Measurements from ENCODE around the gene DEPDC5. TPM values are rescaled to one million over a fixed set of nuclear protein-coding genes. Genes with fewer than 3 reads are reported as not detected.

DEPDC5 gene
- total and polyA plus RNA-seq, 9 of the 15 experiments (the other 6 are each of a cell fraction or from before 2014, with no cell fraction given), result 2.3 to 12.3 (median 10.7) TPM

- 0 out of 2 replicates have a peak, but pooled peaks have one; percentile 25 for TF ChIP-seq ADNP (tag; IDR thresholded peaks at IDR 0.05)
- no peak for TF ChIP-seq RBM17 (IDR thresholded peaks at IDR 0.05; ENCODE audit: borderline replicate concordance, low read depth, low read length)
- TF ChIP-seq ZNF551 (CRISPR knock-in tag; IDR thresholded peaks at IDR 0.05), result no peak
Observed at GRCh38 chr22:31940506-31940905, 186.7 kb downstream of the DEPDC5 start (continued).

GRCh38 chr22:31942091-31942490, 188.3 kb downstream of the DEPDC5 start:
- no TSS peak for BruUV-seq (replicated peaks)
- no peak for DNase-seq (ENCODE audit: extremely low read depth in 1 of 4, low spot score in 3 of 4)
- no peaks in the 10 kb centered on the region for H4K20me1 ChIP-seq (replicated peaks; ENCODE audit: control insufficient read depth, insufficient read depth, low read length)
- peaks cover 26 to 34% of the 10 kb centered on the region in 2 experiments for H3K4me1 ChIP-seq (replicated peaks in 1 of 2; ENCODE audit: control insufficient read depth in 2 of 2, insufficient read depth in 2 of 2, low read length in 2 of 2)
- no peak overlapping the region; the same call in 2 of the 3 replicates for H3K27ac ChIP-seq (ENCODE audit: extremely low read depth, low read depth, low read length)
- H3K27me3 ChIP-seq (ENCODE audit: control insufficient read depth in 2 of 2, insufficient read depth in 2 of 2, low read length in 2 of 2), result no peaks in the 10 kb centered on the region
- H3K4me2 ChIP-seq (ENCODE audit: insufficient read depth, low read length), result no peak overlapping the region
- H3K9ac ChIP-seq (ENCODE audit: insufficient read depth in 1 of 2, low read depth in 2 of 2, low read length in 2 of 2), result peak overlapping the region in 1 of 2 experiments; percentile 79; a peak in 3 of 4 replicates
- ChIA-PET POLR2A (interaction anchor here (0.5 to 0.7 kb wide), 2 partner anchors 423 to 446 kb away, joined by 3 read pairs; no protein-coding TSS in a partner anchor), CTCF (ENCODE audit: low intra/inter-chr PET ratio) (no interaction called here)
- H3K79me2 ChIP-seq (ENCODE audit: control insufficient read depth, insufficient read depth, low read length), result peaks cover 26% of the 10 kb centered on the region
- H2AFZ ChIP-seq (ENCODE audit: low read depth, low read length), result peak overlapping the region; percentile 91
- H3K4me3 ChIP-seq, result no peak overlapping the region
- H3K36me3 ChIP-seq (ENCODE audit: control insufficient read depth, insufficient read depth, low read length), result peaks cover 17% of the 10 kb centered on the region
- no peak for ATAC-seq
- FAIRE-seq, result no peak
- 75% methylated on average over 5 of the region's 5 CpGs for WGBS (ENCODE audit: insufficient coverage, low coverage, missing lambda C conversion rate)
- no peaks in the 10 kb centered on the region for H3K9me3 ChIP-seq (replicated peaks; ENCODE audit: control insufficient read depth, insufficient read depth, low read depth, low read length)
- intact Hi-C loops (cut with micrococcal nuclease) (no loop called here), in situ Hi-C loops (cut with MboI) (no loop called here)
- no peaks in the 10 kb centered on the region for H3K9me1 ChIP-seq (ENCODE audit: control insufficient read depth, insufficient read depth, low read length)
- TF ChIP-seq EHMT2 (IDR thresholded peaks at IDR 0.05), result no peak
- TF ChIP-seq ZC3H8 (IDR thresholded peaks at IDR 0.05), result no peak
- no peak for TF ChIP-seq KDM2B (CRISPR knock-in tag; IDR thresholded peaks at IDR 0.05)
- no peak for TF ChIP-seq CREM (IDR thresholded peaks at IDR 0.05; ENCODE audit: low read depth)
- TF ChIP-seq EP300 (IDR thresholded peaks at IDR 0.05; ENCODE audit: low read length), result no peak
- TF ChIP-seq ZNF384 (IDR thresholded peaks at IDR 0.05; ENCODE audit: low read depth, low read length), result no peak
- no peak for TF ChIP-seq STAT5A (IDR thresholded peaks at IDR 0.05; ENCODE audit: borderline replicate concordance, low read length)
- no peak for TF ChIP-seq CEBPZ (IDR thresholded peaks at IDR 0.05; ENCODE audit: borderline replicate concordance, low read depth, low read length)
- TF ChIP-seq SMARCA5 (IDR thresholded peaks at IDR 0.05), result no peak
- TF ChIP-seq ZNF277 (CRISPR knock-in tag; IDR thresholded peaks at IDR 0.05; ENCODE audit: borderline replicate concordance), result no peak
- no peak for TF ChIP-seq ATF6 (CRISPR knock-in tag; IDR thresholded peaks at IDR 0.05)
- no peak for TF ChIP-seq ZFPM2 (CRISPR knock-in tag; IDR thresholded peaks at IDR 0.05)

All from K562 (cell line).